HG03442 (cell line): ENCODE measurements around the gene HDAC1.
"Not testable (repeated sequence)": the region's sequence is repeated elsewhere in the genome, so short reads cannot be mapped to it uniquely, and the experiment has no call there.

ENCODE experiments used
- ATAC-seq: cut with Tn5 transposase; IDR thresholded peaks from one replicate; pipeline ENCODE4 v1.9.1; 2021; ENCODE audit warnings: mild to moderate bottlenecking, moderate library complexity; ENCODE audit not compliant: unreplicated experiment

The HDAC1 gene

DNA sequence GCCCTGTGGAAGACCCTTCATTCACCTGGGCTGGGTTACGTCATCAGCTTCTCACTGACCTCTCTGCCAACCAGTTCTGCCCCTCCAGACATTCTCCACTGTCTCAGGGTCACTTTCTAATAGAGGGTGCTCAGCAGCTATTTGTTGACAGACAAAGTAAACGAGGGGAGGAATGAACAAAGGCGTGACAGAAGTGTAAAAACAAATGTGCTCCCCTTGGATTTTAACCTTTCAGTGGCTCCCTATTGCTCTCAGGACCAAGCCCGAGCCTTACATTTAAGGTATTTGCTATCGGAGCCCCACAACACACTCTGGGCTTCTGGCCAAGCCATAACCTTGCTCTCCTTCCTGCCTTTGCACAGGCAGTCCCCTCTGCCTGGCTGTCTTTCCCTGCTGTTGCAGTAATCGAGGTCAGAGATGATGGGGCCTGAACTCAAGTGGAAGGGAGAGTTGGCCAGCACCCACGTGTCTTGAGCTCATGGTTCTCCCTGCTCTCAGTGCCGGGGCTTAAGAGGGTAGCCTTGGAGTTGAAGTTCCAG, 53.5 kb downstream of the HDAC1 start:
- ATAC-seq = no peak

DNA sequence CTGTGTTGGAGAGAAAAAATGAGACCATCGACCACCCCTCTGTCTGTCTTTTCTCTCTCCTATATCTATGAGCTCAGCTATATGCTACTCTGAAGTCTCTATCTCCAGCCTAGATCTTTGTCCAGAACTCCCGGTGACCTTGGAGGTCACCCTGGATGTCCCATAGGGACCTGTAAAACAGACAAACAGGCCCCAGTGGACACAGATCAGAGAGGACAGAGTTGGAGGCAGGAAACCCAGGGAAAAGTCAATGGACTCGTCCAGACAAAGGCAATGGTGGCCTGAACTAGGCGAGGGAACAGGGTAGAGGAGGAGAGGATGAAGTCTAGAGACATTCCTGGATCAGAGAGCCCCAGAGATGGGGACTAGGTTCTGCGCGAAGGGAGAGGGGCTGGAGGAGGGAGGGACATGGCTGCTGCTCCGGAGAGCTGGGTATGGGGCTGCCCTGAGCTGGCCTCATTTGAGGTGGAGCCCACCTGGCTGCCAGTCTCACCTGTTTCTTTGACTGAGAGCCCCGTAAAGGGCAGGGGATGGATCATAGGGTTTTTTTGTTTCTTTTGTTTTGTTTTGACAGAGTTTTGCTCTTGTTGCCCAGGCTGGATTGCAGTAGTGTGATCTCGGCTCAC, 54.8 kb downstream of the HDAC1 start:
- ATAC-seq = no peak

DNA sequence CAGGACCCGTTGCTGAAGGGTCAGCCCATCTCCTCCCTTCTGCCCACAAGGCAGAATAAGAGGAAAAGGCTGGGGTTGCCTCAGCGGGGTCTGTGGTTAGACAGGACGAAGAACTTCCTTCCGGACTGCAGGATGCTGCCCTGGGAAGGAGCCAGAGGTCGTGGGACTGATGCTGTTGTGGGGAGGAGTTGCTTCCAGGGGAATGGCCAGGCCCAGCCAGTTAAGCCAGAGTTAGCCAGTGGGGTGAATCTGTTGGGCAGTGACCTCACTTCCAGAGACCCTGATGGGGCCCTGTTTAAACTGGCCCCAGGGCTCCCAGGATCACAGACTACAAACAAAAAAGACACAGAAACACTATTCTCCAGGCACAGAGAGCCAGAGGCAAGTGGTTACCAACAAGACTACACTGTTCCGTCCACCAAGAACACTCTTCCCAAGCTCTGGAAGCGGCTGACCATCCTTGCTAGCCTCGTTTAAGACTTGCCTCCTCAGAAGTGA, 57.4 kb downstream of the HDAC1 start:
- no peak for ATAC-seq

DNA sequence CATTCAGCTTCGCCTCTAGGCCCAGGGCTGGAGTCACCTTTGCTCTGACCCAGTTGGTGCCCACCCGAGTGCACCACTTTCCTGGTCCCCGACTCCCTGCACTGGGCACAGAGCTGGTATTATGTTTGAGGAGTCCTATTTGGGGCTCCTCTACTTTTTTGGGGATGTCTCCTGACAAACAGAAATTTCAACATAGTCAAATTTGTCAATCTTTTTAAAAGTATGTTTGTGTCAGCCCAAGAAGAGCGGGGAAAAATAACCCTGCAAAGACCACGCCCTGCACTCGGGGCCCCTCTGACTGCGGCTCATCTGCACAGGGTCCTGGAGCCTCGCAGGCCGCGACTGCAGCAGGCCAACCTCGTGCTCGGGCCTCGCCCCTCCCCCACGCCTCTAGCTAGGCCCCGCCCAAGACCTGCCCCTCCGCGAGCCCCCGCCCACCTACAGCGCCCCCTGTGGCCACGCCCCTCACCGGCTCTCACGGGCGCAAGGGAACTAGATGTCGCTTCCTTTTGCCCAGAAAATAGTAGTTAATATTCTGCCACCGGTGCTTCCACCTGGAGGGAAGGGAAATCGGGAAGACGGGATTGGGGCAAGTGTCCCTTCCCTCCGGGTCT, 59.0 kb downstream of the HDAC1 start:
- peak; percentile 34 for ATAC-seq

DNA sequence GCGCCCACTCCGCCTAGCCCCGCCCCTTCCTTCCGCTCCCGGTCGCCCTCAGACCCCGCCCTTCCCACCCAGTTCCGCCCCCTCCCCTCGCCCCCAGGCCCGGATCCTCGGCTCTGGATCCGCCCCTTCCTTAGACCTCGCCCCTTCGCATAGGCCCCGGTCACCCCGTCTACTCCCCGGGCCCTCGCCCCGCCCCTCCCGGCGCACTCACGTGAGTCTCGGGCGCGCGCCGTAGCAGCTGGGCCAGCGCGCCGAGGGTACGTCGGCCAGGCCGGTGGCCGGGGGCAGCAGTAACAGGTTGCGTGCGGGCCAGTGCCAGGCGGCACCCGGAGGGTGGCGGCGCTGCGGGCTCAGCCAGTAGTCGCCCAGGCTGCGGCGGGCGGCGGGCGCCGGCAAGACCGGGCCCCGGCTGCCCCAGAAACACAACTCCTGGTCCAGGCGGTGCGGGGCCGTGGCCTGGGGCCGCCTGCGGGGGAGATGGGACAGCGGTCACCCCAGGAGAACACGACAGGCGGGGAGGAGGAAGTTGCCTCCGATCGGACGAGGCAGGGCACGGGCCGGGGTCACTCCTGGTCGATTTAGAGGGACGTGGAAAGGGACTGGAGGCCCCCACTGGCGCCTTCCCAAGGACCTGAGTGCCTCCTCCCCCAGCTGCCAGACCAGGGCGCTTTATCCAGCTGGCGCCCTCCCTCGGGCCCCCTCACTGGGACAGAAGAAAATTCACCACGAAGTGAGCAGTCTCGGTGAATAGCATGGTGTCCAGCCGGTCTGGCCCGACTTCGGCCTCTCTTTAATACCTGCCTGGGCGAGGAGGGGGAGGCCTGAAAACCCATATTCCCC, 59.7 kb downstream of the HDAC1 start:
- ATAC-seq = peak; percentile 85

DNA sequence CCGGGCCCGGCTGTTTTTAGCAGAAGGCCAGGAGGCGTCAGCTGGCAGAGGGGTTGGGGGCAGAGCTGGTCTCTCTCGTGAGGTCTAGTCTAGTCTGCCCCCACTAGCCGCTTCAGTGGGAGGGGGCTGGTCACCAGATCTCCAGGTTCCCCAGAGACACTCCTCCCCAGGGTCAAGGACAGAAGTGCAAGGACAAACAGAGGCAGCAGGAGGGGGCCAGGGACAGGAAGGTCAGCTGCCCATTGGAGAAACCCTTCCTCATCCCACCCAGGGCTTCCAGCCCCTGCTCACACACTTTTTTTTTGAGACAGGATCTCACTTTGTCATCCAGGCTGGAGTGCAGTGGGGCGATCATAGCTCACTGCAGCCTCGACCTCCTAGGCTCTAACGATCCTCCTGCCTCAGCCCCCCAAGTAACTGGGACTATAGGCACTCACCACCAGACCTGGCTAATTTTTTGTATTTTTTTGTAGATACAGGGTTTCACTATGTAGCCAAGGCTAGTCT, 60.4 kb downstream of the HDAC1 start:
- no peak for ATAC-seq

DNA sequence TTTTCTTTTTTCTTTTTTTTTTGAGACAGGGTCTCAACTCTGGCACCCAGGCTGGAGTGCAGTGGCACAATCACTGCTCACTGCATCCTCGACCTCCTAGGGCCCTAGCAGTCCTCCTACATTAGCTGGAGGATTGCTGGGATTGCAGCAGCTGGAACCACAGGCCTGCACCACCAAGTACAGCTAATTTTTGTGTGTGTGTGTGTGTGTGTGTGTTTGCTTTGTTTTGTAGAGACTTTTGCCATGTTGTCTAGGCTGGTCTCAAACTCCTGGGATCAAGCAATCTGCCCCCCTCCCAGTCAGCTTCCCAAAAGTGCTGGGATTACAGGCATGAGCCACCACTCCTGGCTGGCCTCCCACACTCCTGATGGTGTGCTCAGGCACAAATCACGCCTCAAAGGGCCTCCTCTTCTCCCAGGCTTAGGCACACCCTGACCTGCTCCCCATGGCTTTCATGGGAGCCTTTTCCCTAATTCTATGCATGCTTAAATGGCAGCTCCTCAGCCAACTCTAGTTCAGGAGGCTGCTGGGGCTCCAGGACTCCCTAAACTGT, 61.0 kb downstream of the HDAC1 start:
- no peak for ATAC-seq

DNA sequence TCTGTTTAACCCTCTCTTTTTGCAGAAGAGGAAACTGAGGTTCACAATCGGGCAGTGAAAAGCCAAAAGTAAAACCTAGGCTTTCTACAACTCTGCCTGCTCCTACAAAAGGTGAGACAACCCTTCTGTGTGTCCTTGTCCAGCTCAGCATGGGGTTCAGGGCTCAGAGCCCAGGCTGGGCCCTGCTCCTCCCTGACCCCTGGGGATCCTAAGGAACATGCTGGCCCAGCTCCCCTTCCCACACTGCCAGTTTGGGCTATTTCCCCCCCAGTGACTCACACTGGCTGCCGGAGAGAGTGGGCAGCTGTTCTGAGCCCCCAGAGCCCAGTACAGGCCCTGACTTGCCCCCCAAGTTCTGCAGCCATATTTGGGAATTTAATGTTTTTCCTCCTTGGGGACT, 61.5 kb downstream of the HDAC1 start:
- no peak for ATAC-seq

DNA sequence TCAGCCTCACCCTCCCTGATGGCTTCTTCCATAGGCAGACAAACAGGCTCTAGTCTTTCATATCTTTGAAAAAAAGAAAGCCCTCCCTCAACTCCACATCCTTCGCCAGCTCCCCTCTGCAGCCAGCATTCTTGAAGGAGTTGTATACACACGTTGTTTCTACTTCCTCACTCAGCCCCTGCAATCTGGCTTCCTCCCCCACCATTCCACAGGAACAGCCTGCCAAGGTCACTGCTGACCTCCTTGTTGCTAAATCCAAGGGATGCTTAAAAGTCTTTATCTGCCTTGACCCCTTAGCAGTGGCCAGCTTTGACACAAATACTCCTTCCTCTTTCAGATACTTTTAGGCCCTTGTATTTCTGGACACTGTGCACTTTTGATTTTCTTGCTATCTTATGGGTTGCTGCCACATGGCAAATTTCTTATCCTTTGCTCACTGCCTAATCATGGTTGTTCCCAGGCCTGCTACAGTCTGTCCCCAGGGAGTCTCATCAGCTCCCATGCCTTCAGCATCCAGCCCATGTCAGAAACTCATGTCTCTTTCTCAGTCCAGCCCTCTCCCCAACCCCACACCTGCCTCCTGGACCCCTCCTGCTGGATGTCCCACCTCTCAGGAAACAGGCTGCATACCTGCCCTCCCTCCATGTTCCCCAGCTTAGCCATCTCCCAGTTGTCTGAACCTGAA, 62.1 kb downstream of the HDAC1 start:
- ATAC-seq = no peak

DNA sequence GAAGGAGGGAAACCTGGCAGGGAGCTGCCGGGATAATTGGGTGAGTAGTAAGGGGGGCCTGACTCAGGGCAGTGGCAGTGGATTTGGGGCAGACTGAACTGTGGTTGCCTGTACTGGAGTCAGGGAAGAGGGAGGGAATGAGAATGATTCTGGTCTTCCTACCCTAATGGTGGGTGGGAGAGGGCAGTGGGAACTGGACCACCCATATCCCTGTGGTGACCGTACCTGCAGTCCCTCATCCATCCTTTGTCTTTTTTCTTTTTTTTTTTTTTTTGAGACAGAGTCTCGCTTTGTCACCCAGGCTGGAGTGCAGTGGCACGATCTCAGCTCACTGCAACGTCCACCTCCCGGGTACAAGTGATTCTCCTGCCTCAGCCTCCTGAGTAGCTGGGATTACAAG, 63.9 kb downstream of the HDAC1 start:
- ATAC-seq = not testable (repeated sequence)

DNA sequence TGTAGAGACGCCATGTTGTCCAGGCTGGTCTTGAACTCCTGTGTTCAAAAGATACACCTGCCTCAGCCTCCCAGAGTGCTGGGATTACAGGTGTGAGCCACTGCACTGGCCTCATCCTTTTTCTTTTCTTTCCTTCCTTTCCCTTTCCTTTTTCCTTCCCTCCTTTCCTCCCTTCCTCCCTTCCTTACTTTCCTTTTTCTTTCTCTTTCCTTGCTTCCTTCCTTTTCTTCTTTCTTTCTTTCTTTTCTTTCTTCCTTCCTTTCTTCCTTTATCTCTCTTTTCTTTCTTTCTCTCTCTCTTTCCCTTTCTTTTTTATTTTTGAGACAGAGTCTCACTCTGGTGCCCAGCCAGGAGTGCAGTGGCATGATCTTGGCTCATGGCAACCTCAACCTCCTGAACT, 64.6 kb downstream of the HDAC1 start:
- no peak for ATAC-seq

DNA sequence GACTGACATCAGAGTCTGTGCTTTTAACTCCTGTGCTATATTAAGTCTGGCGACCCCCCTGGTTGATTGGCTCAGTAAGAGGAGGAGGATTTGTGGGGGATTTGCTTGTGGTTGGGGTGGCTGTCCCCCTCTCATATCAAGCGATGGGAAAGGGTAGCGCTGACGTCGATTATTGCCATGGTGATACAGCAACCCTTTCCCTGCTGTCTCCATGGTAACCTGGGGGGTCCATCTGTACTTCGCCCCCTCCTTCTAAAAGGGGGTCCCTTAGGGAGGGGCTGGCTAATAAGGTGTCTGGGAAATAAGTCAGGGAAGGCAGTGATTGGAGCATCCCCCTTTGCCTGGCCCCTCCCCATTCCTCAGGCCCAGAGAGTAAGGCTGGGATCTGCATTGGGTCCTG, 65.7 kb downstream of the HDAC1 start:
- no peak for ATAC-seq

DNA sequence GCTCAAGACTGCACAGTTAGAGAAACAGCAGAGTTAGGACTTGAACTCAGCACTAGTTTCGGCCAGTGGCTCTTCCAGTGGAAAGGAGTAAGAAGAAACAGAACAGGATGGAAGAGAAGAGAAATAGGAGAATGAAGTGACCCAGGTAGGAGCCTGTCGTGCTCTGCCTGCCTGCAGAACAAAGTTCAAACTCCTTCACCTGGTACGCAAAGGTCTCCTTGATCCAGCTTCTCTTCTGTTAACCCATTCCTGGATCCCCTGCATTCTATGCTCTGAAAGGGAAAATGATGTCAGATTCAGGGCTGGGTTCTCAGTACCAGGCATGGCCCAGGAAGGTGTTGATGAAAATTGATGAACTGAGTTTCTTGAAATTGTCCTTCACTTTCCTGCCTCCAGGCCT, 66.6 kb downstream of the HDAC1 start:
- no peak for ATAC-seq

DNA sequence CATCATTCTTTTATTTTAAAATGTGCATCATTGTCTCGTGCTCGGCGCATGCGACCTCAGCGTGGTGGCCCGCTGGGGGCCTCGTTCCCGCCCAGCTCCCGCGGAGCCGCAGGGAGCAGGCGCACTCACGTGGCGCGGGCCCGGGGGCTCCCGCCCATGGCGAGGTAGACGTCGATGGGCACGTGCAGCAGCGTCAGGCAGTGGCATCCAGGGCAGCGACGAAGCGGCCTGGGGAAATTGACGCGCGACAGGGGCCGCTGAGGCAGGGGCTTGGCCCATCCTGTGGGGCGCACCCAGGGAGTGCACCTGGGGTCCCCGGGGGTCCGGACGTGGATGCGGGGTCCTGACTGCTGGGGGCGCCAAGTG, 69.4 kb downstream of the HDAC1 start:
- ATAC-seq = no peak

DNA sequence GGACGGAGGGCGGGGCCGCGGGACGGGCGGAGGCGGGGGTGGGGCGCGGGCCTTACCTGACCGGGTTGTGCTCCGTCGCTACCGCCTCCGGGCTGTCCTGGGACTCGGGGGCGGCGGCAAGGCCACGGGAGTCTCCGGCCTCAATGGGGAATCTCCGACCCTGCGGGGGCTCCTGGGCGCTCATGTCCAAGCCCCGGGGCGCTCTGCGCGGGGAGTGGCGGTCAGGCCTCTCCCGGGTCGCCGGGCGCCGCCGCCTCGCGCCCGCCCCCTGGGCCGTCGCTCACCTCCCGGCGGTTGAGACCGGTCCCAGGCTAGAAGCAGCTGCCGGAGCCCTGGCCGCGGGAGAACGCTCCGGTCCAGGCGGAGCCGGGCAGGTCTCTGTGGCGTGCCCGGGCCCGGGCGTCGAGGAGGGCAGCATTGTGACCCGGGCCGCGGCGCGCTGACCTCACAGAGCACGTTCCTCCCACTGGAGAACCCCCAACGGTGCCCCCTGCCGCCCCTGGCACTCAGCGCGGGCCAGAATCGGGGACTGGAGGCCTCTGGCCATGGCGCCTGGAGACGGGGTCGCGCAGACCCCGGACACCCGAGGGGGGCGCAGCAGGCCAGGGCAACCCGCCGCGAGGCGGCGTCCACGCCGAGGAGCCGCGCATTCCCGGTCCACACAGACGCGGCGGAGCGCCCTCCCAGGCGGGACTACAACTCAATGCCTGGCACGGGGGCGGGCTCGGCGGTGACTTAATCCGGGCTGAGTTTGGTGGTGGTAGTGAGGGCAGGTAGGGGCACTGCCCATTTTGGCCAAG, 70.0 kb downstream of the HDAC1 start:
- no peak for ATAC-seq

DNA sequence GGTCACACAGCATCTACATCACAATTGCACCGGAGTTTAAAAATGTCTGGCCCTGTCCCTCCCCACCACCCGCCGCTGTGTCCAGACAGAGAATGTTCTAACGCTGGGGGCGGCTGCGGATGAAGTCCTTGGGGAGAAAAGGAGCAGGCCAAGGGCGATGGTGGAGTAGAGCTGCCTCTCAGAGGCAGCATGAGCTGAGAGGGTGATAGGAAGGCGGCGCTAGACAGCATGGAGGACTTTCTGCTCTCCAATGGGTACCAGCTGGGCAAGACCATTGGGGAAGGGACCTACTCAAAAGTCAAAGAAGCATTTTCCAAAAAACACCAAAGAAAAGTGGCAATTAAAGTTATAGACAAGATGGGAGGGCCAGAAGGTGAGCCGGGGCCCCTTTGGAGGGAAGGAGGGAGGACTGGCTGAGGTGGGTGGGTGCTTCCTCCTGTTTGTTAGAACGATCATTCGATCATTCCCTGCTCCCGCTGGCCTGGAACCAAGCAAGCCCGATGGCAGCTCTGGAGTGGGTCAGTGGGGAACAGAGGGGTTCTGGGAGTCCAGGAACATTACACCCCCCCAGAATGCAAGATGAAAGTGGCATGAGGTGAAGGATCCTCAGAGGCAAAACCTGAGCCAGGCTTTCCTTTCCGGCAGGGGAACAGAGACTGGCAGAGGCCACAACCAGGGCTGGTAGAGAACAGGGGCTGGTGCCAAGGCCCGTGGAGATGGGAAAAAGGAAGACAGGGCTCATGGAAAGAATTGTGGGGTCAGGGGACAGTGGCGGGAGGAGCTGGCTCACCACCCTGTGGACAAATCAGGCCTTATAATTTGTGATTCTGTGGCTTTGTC, 70.8 kb downstream of the HDAC1 start, which contains the start of the genes FAM229A and TSSK3:
Gene FAM229A, minus strand, starts transcription at position 12 of the 840 bp plus-strand sequence. CDS start 394 bp downstream, outside the sequence.
Gene TSSK3, plus strand, starts transcription at position 66 of the 840 bp plus-strand sequence. Its CDS starts 163 bp downstream, at position 229.
- no peak for ATAC-seq

DNA sequence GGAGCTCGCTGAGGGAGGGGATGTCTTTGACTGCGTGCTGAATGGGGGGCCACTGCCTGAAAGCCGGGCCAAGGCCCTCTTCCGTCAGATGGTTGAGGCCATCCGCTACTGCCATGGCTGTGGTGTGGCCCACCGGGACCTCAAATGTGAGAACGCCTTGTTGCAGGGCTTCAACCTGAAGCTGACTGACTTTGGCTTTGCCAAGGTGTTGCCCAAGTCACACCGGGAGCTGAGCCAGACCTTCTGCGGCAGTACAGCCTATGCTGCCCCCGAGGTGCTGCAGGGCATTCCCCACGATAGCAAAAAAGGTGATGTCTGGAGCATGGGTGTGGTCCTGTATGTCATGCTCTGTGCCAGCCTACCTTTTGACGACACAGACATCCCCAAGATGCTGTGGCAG, 71.8 kb downstream of the HDAC1 start:
- no peak for ATAC-seq

DNA sequence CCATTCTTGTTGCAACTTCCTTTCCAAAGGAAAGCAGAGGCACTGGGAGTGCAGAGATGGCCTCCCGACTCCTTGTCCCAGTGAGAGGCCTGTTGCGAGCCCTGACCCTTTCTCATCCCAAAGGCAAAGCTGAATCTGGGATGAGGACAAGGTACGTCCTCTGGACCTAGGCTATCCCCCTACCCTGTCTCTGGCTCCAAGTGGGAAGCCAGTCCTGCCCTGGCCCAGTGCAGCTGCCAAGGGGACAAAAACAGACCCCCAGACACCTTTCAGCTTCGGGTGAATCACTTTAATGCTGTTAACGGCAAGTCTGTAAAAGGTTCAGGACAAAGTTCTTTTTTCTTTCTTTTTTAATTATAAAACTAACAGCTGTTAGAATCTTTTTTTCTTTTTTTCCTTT, 73.0 kb downstream of the HDAC1 start:
- no peak for ATAC-seq

DNA sequence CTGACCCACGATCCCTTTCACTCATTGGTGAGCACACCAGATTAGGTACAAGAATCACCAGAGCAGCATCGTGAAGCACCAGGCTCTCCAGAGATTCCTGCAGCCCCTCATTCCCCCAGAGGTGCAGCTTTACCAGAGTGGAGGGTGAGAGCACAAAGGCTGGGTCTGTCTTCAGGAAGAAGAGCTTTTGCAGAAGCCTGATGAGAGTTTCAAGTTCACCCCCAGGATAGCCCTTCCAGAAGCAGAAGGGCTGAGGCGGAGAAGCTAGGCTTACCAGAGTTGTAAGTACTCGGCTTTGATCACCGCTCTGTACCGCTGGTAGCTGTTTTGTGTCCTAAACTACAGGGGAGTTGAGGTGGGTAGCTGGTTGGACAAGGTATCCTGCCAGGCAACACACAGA, 73.6 kb downstream of the HDAC1 start:
- no peak for ATAC-seq
